Heart left ventricle (tissue), 16 donors: ENCODE data around the gene LAX1. TPM values are rescaled to one million over a fixed set of nuclear protein-coding genes. Genes with fewer than 3 reads are reported as not detected.

ENCODE experiments used
- ATAC-seq, 4 donors: fragments of 200-7000 bp; cut with Tn5 transposase; one replicate each; pipeline ENCODE4 v1.9.1; 2020 to 2022; ENCODE audit warnings: moderate library complexity in 4 of 4, mild to moderate bottlenecking in 3 of 4, moderate number of reproducible peaks in 1 of 4
- DNase-seq, 5 donors: peaks; one replicate each; pipeline ENCODE4 v3.0.0-alpha.2; 2020
- H3K27ac ChIP-seq, 12 donors: fragments of 200-600 bp; sonication (generic) in 4 of 12; one replicate each; pipeline versions ENCODE4 v1.5.0 to v1.8.0; 2016 to 2022; ENCODE audit warnings: mild to moderate bottlenecking in 2 of 12
- H3K27me3 ChIP-seq, 9 donors: fragments of 200-600 bp; sonication (generic) in 2 of 9; one replicate each; pipeline versions ENCODE4 v1.5.1 to v1.8.0; 2016 to 2022; ENCODE audit warnings: mild to moderate bottlenecking in 3 of 9
- H3K36me3 ChIP-seq, 9 donors: fragments of 200-600 bp; sonication (generic) in 2 of 9; one replicate each; pipeline versions ENCODE4 v1.5.0 to v1.8.0; 2018 to 2022; ENCODE audit warnings: mild to moderate bottlenecking in 2 of 9
- H3K4me1 ChIP-seq, 12 donors: fragments of 200-600 bp; sonication (generic) in 4 of 12; one replicate each; pipeline versions ENCODE4 v1.5.0 to v1.8.0; 2016 to 2022; ENCODE audit warnings: mild to moderate bottlenecking in 3 of 12
- H3K4me3 ChIP-seq, 12 donors: fragments of 200-600 bp; sonication (generic) in 4 of 12; one replicate each; pipeline versions ENCODE4 v1.5.0 to v1.8.0; 2017 to 2022; ENCODE audit warnings: mild to moderate bottlenecking in 9 of 12, moderate library complexity in 4 of 12
- H3K9me3 ChIP-seq, 12 donors: fragments of 200-600 bp; sonication (generic) in 4 of 12; one replicate each; pipeline versions ENCODE4 v1.5.0 to v1.8.0; 2016 to 2022; ENCODE audit warnings: mild to moderate bottlenecking in 1 of 12
- CTCF ChIP-seq, 12 donors: fragments of 200-600 bp; sonication (generic) in 4 of 12; IDR thresholded peaks; one replicate each; pipeline versions ENCODE4 v1.5.0 to v1.8.0; 2018 to 2022; ENCODE audit warnings: antibody characterized with exemption in 12 of 12, mild to moderate bottlenecking in 5 of 12
- POLR2A ChIP-seq, 2 donors: fragments of 450-650 bp; IDR thresholded peaks; one replicate each; pipeline ENCODE4 v1.6.1; 2017; ENCODE audit warnings: antibody characterized with exemption in 2 of 2, mild to moderate bottlenecking in 2 of 2, moderate library complexity in 2 of 2
- WGBS, 4 donors: extraction: QIAGEN DNeasy Blood & Tissue Kit in 2 of 4; methylation state at CpG; one replicate each; pipeline versions ENCODE4 v1.1.5 to v1.1.7; 2013 to 2018; 5-methylcytosine and 5-hydroxymethylcytosine counted together
- intact Hi-C, 10 donors: fragments of 100-400 bp; cut with DNase I; formaldehyde crosslinking; loops; one replicate each; pipeline versions ENCODE4 v1.11.1 to v1.14.2; 2022
- long read RNA-seq, 3 donors: library from polyadenylated mRNA; unstranded; transcript quantifications; one replicate each; pipeline ENCODE4 v2.0.0, GENCODE V29; 2020 to 2021
- polyA plus RNA-seq, 2 donors: library from polyadenylated mRNA; stranded (reverse); fragments of 200-250 nt; gene quantifications; one replicate each; pipeline ENCODE4 v1.2.3, GENCODE V29; 2013
- total RNA-seq, 9 donors: library from RNA; depleted of rRNA in 2 of 9; stranded (reverse); fragments of >200 nt in 2 of 9; fragmentation: NEBNext Ultra II Directional in 3 of 9; extraction: Animal tissue kit (Norgen Biotek cat#: 25700) in 3 of 9; gene quantifications; one replicate each; pipeline versions ENCODE4 v1.1.0 to v1.2.4, GENCODE V29; 2016 to 2023
- donor health status: ischemic (EF 13 %, LVEDD 7.1; RV severe dilation, severe dysfunction).
- donor health status: healthy with polysubstance abuse.
- donor health status: DM: no; HTN: yes; CAD: no.
- donor health status: DM: no; HTN: no; CAD: no.
- donor health status: ischemic (EF 25% LVEDD 6.9; RV normal size, moderate dysfunction).
- donor health status: ischemic (EF 25% LVEDD 5.7; RV mildly dilated, moderate dysfunction).
- donor health status: healthy.
- donor health status: DM: yes; HTN: yes; CAD: no.
- donor health status: ischemic (EF 35%, LVEDD 5.7; RV mildly dilated, moderate dysfunction).
- donor health status: nonischemic (EF 11% LVEDD 7.7; RV severe dilation, severe dysfunction).
- donor health status: DM: yes; HTN: yes; CAD: no.
- donor health status: PGD.
- donor health status: ischemic (EF 29% LVEDD 5.4; RV normal size, mild dysfunction).
- donor health status: nonischemic (EF 23%, LVEDD 6.1; RV moderate dilation, normal function).

Gene LAX1, protein sequence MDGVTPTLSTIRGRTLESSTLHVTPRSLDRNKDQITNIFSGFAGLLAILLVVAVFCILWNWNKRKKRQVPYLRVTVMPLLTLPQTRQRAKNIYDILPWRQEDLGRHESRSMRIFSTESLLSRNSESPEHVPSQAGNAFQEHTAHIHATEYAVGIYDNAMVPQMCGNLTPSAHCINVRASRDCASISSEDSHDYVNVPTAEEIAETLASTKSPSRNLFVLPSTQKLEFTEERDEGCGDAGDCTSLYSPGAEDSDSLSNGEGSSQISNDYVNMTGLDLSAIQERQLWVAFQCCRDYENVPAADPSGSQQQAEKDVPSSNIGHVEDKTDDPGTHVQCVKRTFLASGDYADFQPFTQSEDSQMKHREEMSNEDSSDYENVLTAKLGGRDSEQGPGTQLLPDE
- total RNA-seq (1 to 10 TPM in 1 of 9 donors, under 1 TPM in 5, not detected in 3; 0.12 to 1.7 (median 0.27) TPM), polyA plus RNA-seq (under 1 TPM; 0.04 to 0.07 TPM)
- long read RNA-seq, donor 1: 0 reads
- long read RNA-seq, donor 2: 0 reads
- long read RNA-seq, donor 3: 0 reads

DNA sequence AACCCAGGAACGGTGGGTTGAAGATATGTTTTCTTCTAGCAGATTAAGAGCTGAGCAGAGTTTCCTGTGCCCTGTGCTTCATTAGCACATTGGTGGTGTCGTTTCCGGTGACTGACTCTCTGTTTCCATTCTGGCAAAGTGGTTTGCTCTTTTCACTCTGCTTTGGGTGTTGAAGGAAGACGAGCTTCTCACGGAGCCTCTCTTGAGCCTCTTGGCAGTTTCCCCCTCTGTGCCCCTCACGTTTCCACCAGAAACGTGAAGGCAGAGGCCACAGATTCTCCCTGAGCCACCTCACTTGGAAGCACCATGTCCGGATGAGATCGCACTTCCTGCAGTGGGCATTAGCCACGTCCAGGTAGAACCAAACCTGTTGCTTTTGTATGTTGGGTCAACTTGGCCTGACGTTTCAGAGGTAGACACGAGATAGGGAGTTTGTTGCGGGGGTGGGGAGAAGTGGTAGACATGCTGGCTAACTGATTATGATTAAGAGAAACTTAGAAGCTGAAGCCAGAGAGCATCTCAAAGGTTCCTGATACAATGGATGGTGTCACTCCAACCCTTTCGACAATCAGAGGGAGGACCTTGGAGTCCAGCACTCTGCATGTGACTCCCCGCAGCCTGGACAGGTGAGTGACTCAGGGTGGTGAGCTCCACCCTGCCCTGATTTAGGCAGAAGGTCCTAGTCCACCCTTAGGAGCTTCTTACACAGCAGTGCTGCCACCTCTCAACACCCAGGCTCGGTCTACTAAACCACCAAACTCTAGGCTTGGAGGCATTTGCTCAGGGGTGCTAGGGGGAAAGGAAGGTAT lies at the start of gene LAX1:
Gene LAX1 (plus strand): TSS at position 155 of the 809 bp plus-strand sequence. CDS start 383 bp downstream, at position 538.
- H3K4me1 ChIP-seq: peaks cover 0 to 24% (median 3%) of the 10 kb centered on the region in 12 donors
- no peaks in the 10 kb centered on the region for H3K36me3 ChIP-seq
- no peaks in the 10 kb centered on the region for H3K27me3 ChIP-seq
- intact Hi-C loops: no loop called here
- TF ChIP-seq POLR2A (IDR thresholded peaks at IDR 0.05): no peak
- DNase-seq (no peak), ATAC-seq (no peak)
- H3K9me3 ChIP-seq: no peaks in the 10 kb centered on the region
- 62 to 77% (median 69%) methylated on average over 11 to 16 of the region's 16 CpGs for WGBS, 4 donors
- peak within 1 kb of the TSS in 2 of 12 donors; percentile 26 to 80 for H3K27ac ChIP-seq
- H3K4me3 ChIP-seq: peak within 1 kb of the TSS in 3 of 12 donors; percentile 7 to 50 (median 19)

DNA sequence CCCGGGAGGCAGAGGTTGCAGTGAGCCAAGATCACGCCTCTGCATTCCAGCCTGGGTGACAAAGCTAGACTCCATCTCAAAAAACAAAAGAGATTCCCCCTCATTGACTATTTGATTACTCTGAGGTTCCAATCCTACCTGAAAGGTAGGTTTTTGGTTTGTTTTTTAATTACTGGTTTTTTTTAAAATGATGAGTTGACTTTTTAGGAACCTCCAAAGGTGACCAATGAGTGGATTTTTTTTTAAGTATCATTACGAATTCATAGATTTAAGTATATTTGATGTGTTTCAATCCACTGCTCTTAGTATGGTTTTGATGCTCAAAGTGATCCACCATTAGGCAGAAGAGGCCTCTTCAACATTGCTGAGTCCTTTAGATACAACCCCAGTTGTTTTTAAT lies 47.9 kb upstream of the LAX1 start:
- no peak for ATAC-seq
- intact Hi-C loops: no loop called here
- H3K27me3 ChIP-seq: no peaks in the 10 kb centered on the region
- DNase-seq: no peak
- H3K4me3 ChIP-seq: no peak overlapping the region
- no peak overlapping the region for H3K27ac ChIP-seq
- 67 to 99% (median 89%) methylated on average over 3 of the region's 3 CpGs for WGBS, 4 donors
- H3K4me1 ChIP-seq: peaks cover 0 to 8% (median 0%) of the 10 kb centered on the region in 12 donors
- no peak for TF ChIP-seq POLR2A (IDR thresholded peaks at IDR 0.05)
- H3K36me3 ChIP-seq: peaks cover 0 to 100% (median 99%) of the 10 kb centered on the region in 9 donors
- no peaks in the 10 kb centered on the region for H3K9me3 ChIP-seq

GRCh38 chr1:203720242-203720641 lies 44.7 kb upstream of the LAX1 start:
- DNase-seq (no peak), ATAC-seq (no peak)
- Histone ChIP-seq H3K4me1 (no peaks in the 10 kb centered on the region), H3K4me3 (no peak overlapping the region), H3K27ac (no peak overlapping the region), H3K27me3 (no peaks in the 10 kb centered on the region), H3K36me3 (peaks cover 0 to 100% (median 99%) of the 10 kb centered on the region in 9 donors), H3K9me3 (no peaks in the 10 kb centered on the region)
- TF ChIP-seq CTCF (IDR thresholded peaks at IDR 0.05): no peak
- TF ChIP-seq POLR2A (IDR thresholded peaks at IDR 0.05): no peak
- WGBS, 4 donors: 88 to 93% (median 90%) methylated on average over 3 of the region's 3 CpGs
- intact Hi-C loops: loop anchor here in 1 of 10 donors (10.0 kb wide), 1 partner anchor 105 kb away; no protein-coding TSS in a partner anchor

DNA sequence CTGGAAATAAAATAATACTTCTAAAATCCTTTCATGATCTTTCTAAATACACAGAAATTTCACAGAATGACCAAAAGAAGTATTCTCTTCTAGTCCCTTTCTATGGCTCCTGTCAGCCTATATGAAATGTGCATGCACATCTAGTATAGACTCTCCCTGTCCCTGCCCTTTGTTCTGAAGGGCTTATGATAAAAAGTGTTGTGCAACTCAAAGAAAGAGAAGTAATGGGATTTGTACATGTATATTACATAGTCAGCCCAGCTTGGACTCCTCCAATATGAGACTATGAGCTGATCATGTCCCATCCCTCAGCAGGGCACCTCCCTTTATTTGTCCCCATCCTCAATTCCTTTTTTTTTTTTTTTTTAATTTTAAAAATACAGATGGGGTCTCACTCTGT lies 42.1 kb upstream of the LAX1 start:
- Histone ChIP-seq H3K27ac (no peak overlapping the region), H3K9me3 (no peaks in the 10 kb centered on the region), H3K27me3 (no peaks in the 10 kb centered on the region), H3K4me3 (no peak overlapping the region), H3K36me3 (peaks cover 0 to 100% (median 99%) of the 10 kb centered on the region in 9 donors), H3K4me1 (peaks cover 0 to 4% (median 0%) of the 10 kb centered on the region in 12 donors)
- intact Hi-C loops: loop anchor here in 1 of 10 donors (10.0 kb wide), 1 partner anchor 102 kb away; no protein-coding TSS in a partner anchor
- TF ChIP-seq POLR2A (IDR thresholded peaks at IDR 0.05) (no peak), CTCF (IDR thresholded peaks at IDR 0.05) (no peak)
- no peak for DNase-seq
- ATAC-seq: no peak
